ENCODE measurements around the gene CXCR3.
A peak's percentile ranks its signal among the peaks of the same experiment; 100 is the strongest.

The CXCR3 gene

GRCh38 chrX:71661919-71662318 is 43.6 kb upstream of the CXCR3 start:
- H3K4me3 ChIP-seq (ENCODE audit: control insufficient read depth, low read depth, low read length) = no peak overlapping the region
- no peak for DNase-seq (ENCODE audit: low read depth)
- no peak for TF ChIP-seq CTCF (conservative IDR thresholded peaks at IDR 0.05; ENCODE audit: control insufficient read depth, insufficient read depth, low read depth, low read length)

- DNase-seq (ENCODE audit: low read depth) = no peak
- H3K4me3 ChIP-seq (ENCODE audit: control insufficient read depth, low read depth, low read length) = no peak overlapping the region
- no peak for TF ChIP-seq CTCF (conservative IDR thresholded peaks at IDR 0.05; ENCODE audit: control insufficient read depth, insufficient read depth, low read depth, low read length)
These were observed 42.5 kb upstream of the CXCR3 start for GRCh38 chrX:71660562-71661416.

GRCh38 chrX:71659959-71660358 is 41.6 kb upstream of the CXCR3 start:
- TF ChIP-seq CTCF (conservative IDR thresholded peaks at IDR 0.05; ENCODE audit: control insufficient read depth, insufficient read depth, low read depth, low read length) = no peak
- no peak for DNase-seq (ENCODE audit: low read depth)
- no peak overlapping the region for H3K4me3 ChIP-seq (ENCODE audit: control insufficient read depth, low read depth, low read length)

- DNase-seq (ENCODE audit: low read depth) = no peak
- TF ChIP-seq CTCF (conservative IDR thresholded peaks at IDR 0.05; ENCODE audit: control insufficient read depth, insufficient read depth, low read depth, low read length) = no peak
- H3K4me3 ChIP-seq (ENCODE audit: control insufficient read depth, low read depth, low read length) = no peak overlapping the region
These were observed 41.0 kb upstream of the CXCR3 start for GRCh38 chrX:71659342-71659741.

GRCh38 chrX:71657267-71657666 is 39.0 kb upstream of the CXCR3 start:
- no peak for TF ChIP-seq CTCF (conservative IDR thresholded peaks at IDR 0.05; ENCODE audit: control insufficient read depth, insufficient read depth, low read depth, low read length)
- H3K4me3 ChIP-seq (ENCODE audit: control insufficient read depth, low read depth, low read length) = no peak overlapping the region
- DNase-seq (ENCODE audit: low read depth) = peak; percentile 33

- TF ChIP-seq CTCF (conservative IDR thresholded peaks at IDR 0.05; ENCODE audit: control insufficient read depth, insufficient read depth, low read depth, low read length) = no peak
- H3K4me3 ChIP-seq (ENCODE audit: control insufficient read depth, low read depth, low read length) = no peak overlapping the region
- DNase-seq (ENCODE audit: low read depth) = no peak
These were observed 35.0 kb upstream of the CXCR3 start for GRCh38 chrX:71653344-71653743.

Data from fibroblast of mammary gland (primary cell).